ENCODE data around the gene ADIPOR2.

ADIPOR2 gene

DNA sequence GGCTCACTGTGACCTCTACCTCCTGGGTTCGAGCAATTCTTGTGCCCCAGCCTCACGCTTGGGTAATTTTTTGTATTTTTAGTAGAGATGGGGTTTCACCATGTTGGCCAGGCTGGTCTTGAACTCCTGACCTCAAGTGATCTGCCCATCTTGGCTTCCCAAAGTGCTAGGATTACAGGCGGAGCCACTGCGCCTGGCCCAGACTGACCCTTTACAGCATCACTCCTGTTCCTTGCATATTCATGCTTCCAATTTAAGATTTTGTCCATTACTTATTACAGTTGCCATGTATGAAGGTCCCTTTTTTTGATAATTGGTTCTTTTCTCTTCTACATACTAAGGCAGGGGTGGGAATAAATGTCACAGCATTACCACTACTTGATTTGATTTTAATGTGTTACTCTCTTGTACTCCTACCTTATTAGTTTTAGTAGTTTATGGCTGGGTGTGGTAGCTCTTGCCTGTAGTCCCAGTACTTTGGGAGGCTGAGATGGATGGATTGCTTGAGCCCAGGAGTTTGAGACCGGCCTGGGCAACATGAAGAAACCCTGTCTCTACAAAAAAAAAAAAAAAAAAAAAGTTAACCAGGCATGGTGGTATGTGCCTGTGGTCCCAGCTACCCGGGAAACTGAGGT lies 46.9 kb downstream of the ADIPOR2 start:
- no peak for DNase-seq

DNA sequence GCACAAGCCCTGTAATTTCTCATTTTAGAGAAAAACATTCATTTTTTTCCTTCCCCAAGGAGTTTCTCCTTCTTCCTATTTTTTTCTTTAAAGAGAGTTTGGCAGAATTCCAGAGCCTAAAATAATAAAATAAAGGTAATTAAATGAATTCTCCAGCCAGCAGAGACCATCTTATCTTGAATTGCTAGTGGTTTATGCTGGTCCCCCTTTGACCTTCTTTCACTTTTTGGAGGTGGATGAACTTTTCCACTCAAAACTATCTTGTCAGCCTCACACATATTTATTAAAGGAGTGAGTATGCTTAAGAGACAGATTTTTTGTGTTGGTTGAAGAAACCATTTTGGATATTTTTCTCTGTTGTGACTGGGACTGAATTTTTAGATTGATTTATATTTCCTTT lies 47.6 kb downstream of the ADIPOR2 start:
- DNase-seq: no peak

DNA sequence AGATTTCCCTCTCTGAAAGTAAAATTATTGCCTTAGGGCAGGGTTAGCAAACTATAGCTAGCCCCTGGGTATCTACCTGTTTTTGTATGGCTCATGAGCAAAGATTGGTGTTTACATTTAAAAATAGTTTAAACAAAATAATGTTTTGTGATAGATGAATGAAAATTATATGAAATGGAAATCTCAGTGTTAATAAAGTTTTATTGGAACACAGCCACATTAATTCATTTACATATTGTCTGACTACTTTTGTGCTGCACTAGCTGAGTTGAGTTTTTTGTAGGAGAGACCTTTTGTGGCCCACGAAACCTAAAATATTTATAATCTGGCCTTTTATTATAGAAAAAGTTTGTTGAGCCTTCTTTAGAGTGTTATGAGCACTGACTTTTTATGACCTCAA lies 48.5 kb downstream of the ADIPOR2 start:
- DNase-seq: no peak

DNA sequence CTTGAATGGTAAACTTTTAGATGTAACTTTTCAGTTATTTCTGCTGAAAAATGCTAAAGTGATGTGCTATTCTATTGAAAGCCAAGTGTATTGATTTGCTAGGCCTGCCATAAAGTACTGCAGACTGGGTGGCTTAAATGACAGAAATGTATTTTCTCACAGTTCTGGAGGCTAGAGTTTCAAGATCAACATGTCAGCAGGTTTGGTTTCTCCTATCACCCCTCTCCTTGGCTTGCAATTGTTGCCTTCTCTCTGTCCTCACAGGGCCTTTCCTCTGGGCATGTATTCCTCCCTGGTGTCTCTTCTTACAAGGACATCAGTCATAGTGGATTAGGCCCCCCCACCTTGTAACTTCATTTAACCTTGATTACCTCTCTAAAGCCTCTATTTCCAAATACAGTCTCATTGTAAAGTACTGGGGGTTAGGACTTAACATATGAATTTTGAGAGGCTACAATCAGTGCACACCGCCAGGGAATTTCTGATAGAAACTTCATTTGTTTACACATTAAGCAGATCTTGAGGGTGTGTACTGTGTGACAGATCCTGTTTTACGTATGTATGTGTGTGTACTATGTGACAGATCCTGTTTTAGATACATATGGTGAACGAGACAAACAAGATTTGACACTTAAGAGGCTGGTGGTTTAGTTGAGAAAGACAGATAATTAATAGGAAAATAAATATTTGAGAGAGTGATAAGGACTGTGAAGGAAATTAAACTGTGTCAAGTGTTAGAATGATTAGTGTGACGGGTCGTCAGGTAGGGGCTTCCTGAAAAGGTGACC lies 49.5 kb downstream of the ADIPOR2 start:
- no peak for DNase-seq

DNA sequence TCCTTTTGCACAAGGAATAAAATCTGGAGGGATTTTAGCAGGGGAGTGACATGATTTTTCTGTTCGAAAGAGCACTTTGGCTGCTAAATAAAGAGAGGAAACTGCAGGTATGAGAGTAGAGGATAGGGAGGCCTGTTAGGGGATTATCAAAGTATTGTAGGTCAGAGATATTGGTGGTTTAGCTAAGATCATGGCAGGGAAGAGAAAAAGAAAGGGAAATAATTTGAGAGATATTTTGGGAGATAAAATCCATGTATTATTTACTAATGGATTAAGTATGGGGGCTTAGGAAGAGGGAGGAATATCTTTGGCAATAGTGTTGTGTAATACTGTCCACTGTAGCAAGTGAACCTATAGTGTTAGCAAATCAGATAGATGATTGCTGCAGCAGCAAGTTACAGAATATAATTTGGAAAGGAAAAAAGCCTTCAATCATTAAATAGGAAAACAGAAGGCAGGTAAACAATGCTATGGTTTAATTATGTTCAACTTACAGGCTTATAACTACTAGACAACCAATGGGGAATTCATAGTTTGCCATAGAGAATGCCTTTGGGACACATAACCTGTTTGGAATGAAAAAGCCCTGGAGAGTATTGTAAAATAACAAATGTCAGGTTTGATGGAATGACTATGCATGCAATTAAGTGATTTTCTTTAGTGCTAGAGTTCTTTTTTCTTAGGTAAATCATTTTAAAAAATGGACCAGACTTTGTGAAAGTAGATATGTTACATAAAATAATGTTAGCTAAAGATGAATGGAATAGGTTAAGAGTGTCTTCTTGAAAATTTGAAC lies 50.5 kb downstream of the ADIPOR2 start:
- DNase-seq: no peak

DNA sequence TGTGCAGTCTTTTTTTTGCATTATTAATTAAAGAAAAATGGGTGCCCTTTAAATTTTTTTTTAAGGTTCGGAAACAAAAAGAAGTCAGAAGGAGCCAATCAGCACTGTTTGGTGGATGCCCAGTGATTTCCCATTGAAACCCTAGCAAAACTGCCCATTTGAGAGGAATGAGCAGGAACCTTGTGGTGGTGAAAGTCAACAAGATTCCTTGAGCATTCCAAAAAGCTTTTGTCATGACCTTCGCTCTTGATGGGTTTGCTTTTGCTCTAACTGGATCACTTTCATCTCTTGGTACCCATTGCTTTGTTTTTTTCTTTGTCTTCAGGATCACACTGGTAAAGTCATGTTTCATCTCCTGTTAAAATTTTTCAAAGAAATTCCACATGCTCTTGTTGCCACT lies 54.1 kb downstream of the ADIPOR2 start:
- no peak for DNase-seq

DNA sequence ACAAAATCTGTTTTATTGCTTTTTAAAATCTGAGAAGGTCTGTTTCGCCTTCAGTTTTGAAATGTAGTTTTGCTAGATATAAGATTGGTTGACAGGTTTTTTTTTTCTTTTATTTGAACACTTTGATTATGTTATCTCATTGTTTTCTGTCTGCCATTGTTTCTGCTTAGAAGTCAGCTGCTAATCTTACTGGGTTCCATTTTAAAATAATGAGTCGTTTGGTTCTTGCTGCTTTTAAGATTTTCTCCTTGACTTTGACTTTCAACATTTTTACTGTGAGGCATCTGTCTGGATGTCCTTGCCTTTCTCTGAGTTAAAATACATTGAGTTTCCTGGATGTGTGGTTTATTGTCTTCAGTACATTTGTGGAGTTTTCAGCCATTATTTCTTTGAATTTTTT lies 56.7 kb downstream of the ADIPOR2 start:
- DNase-seq: no peak

DNA sequence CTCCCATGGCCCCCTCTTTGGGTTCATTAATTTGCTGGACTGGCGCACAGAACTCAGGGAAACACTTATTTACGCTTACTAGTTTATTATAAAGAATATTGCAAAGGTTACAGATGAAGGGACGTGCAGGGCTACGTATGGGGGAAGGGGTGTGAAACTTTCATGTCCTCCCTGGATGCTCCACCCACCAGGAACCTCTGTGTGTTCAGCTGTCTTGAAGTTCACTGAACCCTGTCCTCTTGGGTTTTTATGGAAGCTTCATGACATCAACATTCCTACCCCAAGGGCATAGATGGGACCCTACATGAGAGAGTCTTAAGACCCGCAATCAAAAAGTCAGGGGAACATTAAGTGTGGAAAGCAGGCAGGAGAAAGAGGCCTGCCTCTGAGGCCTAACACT lies 58.1 kb downstream of the ADIPOR2 start:
- no peak for DNase-seq

DNA sequence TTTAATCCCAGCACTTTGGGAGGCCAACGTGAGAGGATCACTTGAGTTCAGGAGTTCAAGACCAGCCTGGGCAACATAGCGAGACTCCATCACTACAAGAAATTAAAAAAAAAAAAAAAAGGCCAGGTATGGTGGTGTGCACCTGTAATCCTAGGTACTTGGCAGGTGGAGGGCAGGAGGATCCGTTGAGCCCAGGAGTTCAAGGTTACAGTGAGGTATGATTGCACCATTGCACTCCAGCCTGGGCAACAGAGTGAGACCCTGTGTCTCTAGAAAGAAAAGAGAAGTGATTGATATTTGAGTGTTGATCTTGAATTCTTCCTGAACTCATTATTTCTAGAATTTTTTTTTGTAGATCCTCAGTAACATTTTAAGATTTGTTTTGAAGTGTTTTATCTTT lies 59.4 kb downstream of the ADIPOR2 start:
- no peak for DNase-seq

DNA sequence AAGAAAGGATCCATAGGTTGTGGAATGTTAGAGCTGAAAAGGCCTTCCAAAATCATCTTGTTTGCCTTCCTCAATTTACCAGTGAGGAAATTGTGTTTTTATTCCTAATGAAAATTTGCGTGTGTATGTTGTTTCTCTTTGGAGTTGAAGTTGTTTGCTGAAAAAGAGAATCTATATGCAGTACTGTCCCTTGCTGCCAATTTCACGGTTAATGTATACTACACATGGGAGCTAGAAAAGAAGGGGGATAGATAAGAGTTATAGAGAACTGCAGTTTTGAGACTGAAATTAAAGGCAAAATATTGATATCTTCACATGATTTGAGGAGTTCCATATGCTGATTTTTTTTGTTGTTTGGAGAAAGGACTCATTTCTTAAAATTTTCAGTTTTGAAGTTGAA lies 67.5 kb downstream of the ADIPOR2 start:
- no peak for DNase-seq

DNA sequence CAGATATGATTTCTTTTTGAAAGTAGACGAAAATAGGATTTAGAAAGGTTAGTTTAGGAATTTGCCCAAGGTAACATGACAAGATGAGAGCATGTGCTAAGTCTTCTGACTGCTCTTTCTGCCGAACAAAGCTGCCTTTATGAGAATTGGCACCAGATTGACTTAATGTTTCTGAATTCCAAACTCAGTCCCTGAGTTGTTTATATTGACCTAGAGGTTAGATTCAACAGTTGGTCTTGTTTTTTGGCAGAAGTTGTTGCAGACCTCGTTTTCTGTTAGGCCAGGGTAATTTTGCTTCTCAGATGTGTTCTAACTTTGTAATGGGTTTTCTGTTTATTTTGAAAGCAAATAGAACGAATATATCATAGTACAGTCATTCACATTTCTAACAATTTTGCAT lies 68.0 kb downstream of the ADIPOR2 start:
- no peak for DNase-seq

DNA sequence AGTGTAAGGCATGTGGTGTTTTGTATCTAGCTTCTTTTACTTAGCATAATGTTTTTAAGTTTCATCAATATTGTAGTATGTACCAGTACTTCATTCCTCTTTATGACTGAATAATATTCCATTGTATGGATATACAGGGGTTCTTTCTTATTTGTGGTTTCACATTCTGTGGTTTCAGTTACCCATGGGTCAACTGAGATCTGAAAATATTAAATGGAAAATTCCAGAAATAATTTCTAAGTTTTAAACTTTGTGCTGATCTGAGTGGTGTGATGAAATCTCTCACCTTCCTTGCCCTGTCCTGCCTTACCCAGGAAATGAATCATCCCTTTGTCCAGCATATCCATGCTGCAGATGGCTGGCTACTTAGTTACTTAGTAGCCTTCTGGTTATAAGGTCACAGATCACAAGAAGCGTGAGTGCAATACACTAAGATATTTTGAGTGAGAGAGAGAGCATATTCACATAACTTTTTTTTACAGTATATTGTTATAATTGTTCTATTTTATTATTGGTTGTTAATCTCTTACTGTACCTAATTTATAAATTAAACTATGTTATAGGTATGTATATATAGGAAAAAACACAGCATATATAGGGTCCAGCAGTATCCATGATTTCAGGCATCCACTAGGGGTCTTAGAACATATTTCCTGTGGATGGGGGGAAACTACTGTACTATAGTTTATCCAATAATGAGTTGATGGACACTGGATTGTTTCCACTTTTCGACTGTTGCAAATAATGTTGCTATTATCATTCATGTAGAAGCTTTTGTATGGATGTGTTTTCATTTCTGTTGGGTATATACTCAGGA lies 69.9 kb downstream of the ADIPOR2 start:
- DNase-seq: no peak

DNA sequence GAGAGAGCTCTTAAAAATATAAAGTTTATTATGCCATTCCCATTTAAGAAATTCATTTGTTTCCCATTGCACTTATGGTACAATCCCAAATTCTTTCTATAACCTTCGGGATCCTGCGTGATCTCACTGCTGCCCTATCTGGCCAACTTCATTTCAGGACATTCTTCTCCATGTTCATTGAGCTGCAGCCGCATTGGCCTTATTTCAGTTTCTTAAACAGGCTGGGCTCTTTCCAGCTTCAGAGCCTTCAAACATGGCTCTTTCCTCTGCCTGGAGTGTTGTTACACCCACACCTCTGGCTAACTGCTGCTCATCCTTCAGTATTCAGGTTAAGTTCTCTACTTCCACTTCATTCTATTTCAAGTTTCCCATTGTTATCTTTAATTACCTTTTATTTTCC lies 71.0 kb downstream of the ADIPOR2 start:
- no peak for DNase-seq

DNA sequence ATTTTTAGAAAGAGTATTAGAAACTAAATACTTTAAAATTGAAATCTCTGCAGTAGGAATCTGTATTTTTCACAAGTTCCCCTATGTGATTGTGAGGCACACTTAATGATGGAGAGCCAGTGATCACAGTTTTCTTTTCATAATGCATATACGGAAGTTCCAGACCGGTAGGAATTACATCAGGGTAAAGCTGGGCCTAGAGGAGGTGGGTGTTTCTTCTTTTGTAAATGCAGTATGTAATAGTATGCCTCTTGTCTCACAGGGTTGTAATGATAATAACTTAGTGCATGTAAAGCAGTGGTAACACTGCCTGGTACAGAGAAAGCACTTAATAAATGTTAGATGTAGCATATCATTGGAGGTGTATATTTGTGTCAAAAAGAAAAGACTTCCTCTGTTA lies 72.3 kb downstream of the ADIPOR2 start:
- DNase-seq: no peak

DNA sequence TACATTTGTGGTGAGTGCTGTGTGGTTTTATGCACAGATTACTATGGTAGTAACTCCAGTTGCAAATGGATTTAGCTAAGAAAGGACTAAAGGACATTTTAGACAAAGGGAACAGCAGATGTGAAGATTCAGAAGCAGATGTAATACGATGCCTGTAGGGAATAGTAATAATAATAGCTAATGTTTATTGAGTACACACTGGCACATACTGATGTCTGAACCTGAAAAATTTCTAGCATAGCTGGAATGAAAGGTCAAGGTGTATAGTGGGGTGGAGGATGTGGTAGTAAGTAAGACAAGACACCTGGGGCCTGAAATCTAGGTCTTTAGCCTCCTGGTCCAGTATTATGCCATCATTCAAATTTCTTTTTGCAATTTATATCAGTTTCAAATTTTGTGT lies 75.2 kb downstream of the ADIPOR2 start:
- no peak for DNase-seq

DNA sequence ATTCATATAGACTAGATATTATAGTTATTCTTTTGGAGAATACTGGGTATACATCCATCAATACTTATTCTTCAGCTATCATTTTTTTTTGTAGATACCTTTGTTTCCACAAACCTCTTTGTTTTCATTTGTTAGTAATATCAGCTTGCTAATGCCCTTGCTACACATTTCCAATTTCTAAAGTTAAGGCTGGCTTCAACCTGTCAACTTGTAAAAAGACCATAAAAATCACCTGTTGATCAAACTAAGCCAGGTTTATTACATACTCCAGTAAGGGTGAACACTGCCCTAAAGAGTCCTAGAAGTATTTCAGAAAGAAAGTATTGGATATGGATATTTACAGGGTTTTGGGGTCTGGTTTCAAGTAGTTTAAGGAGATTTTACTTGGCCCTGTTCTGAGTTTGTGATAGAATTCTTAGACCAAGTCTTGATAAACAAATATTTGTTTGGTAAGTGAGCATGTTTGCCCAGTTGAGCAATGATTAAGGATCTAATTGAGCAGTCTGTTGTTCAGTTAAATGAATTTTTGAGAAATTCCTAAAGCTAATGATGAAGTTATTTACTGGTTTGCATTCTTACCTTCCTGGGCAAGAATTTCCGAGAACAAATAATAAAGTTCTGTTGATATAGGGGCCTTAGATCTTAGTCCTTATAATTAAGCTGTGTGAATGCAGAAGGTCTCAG lies 76.7 kb downstream of the ADIPOR2 start:
- DNase-seq: no peak

DNA sequence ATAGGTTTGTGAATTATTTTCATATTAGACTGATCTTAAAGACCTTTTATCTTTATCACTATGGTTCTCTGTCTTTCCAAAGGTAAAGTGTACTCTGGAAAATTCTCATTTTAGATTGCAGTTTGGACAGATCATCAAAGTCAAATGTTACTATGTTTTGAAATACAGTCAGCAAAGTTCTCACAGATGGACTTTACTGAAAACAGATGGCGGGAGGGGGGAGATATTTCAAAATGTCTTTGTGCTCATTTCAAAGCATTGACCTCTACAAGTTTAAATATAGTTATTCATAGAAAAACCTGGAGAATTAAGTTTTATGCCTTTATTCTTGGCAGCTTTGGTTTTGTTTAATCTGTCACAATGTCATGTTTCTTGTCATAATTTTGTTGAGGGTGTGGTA lies 77.7 kb downstream of the ADIPOR2 start:
- DNase-seq: no peak

DNA sequence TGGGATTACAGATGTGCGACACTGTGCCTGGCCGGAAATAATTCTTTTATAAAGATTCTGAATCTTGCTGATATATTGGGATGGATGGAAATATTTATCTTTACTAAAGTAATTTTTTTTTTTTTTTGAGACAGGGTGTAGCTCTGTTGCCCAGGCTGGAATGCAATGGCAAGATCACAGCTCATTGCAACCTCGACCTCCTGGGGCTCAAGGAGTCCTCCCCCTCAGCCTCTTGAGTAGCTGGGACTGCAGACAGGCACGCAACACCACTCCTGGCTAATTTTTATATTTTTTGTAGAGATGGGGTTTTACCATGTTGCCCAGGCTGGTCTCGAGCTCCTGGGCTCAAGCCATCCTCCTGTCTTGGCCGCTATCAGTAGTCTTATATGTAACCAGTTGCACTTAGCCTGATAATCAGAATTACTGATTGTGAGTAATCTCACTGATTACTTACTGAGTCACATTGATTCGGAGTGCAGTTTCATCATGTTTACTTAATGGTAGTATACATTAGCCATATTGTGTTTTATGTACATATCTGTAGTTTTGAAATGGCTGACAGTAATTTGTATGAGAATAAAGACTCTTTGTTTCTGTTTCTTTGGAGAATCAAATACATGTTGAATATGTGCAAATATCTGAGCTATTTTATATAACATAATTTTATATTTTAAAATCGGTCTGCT lies 79.1 kb downstream of the ADIPOR2 start:
- DNase-seq: no peak

DNA sequence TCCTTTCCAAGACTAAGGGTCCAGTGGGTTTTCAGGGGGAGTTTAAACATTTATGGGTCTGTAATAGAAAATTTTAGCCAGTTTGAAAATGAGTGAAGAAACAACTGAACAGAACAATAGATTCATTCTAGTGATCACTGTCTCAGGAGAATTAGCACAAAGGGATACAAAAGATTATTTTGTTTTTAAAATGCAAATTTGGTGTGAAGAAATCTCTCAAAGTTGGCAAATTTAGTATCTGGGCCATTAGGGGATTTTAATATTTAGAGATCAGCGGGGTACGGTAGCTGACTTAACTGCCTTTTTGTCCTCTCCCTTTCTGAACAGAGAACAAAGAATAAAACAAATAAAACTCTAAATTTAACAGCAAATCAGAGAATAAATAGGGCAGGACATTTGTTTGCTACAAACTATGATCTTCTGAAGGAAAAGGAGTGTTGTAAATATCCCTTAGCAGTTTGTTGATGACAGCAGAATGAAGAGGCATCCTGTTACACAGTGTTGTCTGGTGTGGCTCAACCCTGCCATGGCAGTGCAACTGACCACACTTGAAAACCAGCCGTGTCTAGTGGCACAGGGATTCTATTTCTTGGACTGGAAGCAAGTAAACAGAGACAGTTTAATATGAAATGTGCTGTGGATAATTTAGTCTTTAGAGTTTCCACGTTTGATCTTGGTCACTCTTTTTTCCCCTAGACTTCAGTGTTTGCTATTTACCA lies 83.2 kb downstream of the ADIPOR2 start:
- DNase-seq: no peak

DNA sequence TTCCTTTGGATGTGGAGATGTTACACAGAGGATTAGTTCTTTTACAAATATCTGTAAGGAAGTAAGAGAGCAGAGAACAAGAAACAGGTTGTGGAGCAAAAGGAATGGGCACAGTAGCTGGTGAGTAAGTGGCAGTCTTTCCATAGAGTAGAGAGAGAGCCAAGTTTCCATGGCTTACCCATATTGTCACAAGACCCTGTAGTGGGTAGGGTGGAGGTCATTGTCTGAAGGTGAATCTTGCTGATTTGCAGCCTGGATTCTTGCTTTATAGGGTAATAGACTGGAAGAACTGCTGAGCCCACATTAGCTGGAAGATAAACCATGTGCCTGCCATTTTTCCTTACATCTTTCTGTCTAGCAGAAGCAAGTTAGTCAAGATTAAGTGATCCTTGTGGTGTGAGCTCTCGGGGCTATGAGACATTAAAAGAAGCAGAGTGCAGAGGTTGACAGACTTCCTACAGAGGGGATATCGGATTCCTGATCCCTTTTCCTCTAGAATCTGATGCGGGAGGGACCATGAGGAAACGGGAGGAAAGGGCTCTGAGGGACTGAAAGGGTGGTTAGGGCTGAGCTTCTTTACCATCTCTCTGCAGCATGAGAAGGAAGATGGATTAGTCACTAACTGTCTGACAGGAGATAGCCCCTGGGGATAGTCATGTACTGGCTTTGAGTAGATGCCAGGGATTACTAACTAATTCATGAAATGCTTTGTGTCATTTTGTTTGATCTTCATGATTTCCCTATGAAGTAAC lies 85.5 kb downstream of the ADIPOR2 start:
- DNase-seq: no peak

All from activated CD4-positive, alpha-beta T cell treated with anti-CD3 and anti-CD28 coated beads for 48 hours (primary cell).